Activated CD8-positive, alpha-beta memory T cell treated with anti-CD3 and anti-CD28 coated beads for 24 hours (primary cell): ENCODE data around the gene HGS.

ENCODE experiments used
- DNase-seq: peaks from one replicate; pipeline ENCODE4 v3.0.0-alpha.2; 2020

The HGS gene

GRCh38 chr17:81656118-81656743 lies 27.6 kb upstream of the HGS start, which contains the start of gene PDE6G:
Gene PDE6G (minus strand): TSS chr17:81656542. CDS start chr17:81653305, 3,237 bp downstream.
- DNase-seq = no peak

DNA sequence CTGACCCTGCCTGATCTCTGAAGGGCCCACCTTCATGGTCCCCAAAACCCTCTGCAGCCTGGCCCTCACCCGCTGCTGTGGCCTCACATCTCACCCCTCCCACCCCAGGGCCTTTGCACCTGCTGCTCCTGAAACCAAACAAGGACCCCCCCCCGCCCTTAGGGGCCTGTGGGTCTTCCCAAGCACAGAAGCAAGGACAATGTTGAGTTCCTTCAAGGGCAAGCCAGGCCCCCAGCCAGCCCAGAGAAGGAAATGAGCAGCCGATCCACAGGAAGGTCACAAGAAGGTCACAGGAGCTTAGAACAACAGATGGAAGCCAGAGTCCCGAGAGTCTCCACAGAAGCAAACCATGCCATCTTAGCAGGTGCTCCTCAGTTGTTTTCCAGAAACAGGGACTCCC lies 27.0 kb upstream of the HGS start:
- DNase-seq = no peak

DNA sequence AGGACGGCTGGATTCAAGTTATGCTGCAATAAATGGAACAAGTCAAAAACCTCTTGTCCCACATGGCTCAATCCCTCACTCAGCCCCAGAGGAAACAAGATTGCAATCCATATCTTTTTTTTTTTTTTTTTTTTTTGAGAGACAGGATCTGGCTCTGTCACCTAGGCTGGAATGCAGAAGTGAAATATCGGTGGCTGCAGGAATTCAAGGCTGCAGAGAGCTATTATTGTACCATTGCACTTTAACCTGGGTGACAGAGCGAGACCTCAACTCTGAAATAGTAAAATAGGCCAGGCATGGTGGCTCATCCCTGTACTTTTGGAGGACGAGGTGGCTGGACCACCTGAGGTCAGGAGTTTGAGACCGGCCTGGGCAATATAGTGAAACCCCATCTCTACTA lies 24.8 kb upstream of the HGS start:
- DNase-seq = no peak

DNA sequence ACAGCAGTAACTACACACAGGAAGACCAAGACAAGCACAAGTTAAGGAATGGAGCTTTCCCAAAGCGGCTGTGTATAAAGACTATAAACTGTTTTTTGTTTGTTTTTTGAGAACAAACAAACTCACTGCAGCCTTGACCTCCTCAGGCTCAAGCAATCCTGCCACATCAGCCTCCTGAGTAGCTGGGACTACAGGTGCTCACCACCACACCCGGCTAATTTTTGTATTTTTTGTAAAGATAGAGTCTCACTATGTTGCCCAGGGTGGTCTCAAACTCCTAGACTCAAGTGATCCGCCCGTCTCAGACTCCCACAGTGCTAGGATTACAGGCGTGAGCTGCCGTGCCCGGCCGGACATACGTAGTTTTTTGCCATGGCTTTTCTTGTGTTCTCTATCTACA lies 23.4 kb upstream of the HGS start:
- no peak for DNase-seq

GRCh38 chr17:81662002-81662401 lies 21.8 kb upstream of the HGS start:
- DNase-seq = no peak

DNA sequence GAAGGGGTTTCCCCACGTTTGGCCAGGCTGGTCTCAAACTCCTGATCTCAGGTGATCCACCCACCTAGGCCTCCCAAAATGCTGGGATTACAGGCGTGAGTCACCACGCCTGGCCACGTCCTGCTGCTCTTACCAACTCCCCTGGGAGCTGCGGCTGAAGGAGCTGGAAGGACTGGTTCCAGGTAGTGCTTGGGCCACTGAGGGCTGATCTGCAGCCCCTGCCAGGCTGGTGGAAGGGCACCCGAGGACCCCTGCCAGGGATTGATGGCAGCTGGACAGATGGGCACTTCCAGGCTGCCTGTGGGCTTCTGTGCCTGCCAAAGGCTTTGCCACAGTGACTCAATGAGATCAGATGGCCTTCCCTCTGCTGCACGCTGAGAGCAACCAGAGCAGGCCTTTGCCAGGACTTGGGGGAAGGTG lies 19.8 kb upstream of the HGS start:
- DNase-seq = peak; percentile 66

GRCh38 chr17:81665205-81666091 lies 18.4 kb upstream of the HGS start:
- DNase-seq = peak; percentile 88

DNA sequence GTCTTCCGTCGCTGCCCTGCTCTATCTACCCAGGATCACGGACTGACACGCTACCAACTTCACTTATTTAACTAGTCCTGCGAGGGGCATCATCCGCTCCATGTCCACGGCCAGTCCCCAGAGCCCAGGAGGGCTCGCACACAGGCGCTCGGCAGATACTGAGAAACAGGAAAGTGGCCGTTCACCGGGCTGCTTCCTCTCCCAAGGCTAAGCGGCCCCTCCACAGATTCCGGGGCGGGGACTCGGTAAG lies 17.8 kb upstream of the HGS start:
- no peak for DNase-seq

DNA sequence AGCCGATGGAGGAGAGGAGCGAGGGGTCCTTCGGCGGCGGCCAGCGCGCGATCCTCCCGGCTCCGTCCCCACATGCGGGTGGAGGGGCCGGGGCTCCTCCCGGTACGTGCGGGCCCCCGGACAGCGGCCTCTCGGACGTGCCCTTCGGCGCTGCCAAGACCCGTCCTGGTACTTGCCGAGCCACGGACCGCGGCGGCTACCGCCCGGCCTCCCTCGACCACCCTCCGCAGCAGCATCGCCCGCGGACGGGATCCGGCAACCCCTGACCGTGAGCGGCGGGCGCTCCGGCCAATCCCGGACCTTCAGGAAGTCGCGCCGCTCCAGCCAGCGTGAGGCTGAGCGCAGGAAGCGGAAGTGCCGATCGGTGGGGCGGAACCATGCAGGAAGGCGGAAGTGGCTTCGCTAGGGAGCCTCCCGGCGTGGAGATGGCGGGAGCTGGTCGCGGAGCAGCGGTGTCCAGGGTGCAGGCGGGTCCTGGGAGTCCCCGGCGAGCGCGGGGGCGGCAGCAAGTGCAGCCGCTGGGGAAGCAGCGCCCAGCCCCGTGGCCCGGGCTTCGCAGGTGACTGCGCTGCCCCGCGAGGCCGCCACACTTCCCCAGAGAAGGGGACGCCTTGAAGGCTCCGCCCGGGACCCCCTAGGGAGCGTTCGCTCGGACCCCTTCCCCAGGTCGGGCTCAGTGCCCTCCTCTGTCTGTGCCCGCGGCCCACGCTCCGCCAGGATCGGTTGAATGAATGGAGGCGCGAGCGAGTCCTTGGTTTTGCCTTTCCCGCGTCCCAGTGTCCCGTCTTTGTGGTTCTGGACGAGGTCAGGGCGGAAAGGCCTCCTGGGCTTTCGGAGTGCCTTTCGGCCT lies 17.2 kb upstream of the HGS start, which contains the start of the genes CCDC137 and OXLD1:
Gene CCDC137, plus strand, starts transcription at position 396 of the 850 bp plus-strand sequence. Its CDS starts 30 bp downstream, at position 426.
Gene OXLD1, minus strand, starts transcription at position 264 of the 850 bp plus-strand sequence. Its CDS starts 28 bp downstream, at position 236.
- peak; percentile 95 for DNase-seq

DNA sequence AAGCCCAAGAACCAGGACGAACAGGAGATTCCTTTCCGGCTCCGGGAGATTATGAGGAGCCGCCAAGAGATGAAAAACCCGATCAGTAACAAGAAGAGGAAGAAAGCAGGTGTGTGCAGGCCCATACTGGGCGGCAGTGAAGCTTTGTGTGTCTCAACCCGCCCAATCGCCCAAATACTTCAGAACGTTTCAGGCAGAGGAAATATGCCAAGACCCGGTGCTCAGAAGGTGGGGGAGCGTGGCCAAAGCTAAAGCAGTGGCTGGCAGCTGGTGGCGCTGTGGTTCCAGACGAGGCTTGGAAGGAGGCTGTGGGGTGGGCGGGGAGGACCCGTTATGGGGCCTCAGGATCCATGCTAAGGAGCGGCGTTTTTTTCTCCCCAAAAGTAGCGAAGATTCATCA lies 16.1 kb upstream of the HGS start:
- no peak for DNase-seq

- no peak for DNase-seq
These were observed 11.3 kb upstream of the HGS start for GRCh38 chr17:81672504-81672903.

- DNase-seq = no peak
These were observed 10.9 kb upstream of the HGS start for GRCh38 chr17:81672954-81673353.

DNA sequence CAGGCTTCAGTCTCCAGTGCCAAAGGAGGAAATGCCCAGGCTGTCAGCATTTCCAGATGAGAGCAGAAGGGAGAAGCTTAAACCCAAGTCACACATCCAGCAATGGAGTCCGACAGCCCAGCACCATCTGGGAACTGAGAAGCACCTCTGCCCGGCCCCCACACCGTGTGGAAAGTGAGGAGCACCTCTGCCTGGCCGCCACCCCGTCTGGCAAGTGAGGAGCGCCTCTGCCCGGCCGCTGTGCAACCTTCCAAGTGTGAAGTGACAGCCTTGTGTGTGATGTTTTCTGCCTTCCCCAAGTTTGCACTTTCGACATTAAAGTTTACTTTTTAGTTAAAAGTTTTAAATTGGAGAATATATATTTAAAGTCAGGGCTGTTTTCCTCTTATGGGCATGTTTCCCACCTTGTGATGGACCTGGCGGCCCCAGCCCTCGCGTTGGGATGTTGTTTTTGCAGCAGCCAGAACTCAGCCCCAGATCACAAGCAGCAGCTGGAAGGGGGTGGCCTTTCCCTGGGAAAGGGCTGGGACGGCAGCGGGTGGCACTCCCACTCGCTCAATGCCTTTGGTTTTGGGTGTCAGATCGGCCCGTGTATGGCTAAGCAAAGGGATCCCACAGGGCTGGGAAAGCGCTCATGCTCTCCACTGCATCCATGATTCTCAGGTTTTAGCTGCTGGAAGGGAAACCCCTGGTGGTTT lies 10.1 kb upstream of the HGS start:
- DNase-seq = no peak

- DNase-seq = peak; percentile 71
These were observed 8.1 kb upstream of the HGS start for GRCh38 chr17:81675515-81676221.

GRCh38 chr17:81676906-81677305 lies 6.9 kb upstream of the HGS start:
- DNase-seq = no peak

DNA sequence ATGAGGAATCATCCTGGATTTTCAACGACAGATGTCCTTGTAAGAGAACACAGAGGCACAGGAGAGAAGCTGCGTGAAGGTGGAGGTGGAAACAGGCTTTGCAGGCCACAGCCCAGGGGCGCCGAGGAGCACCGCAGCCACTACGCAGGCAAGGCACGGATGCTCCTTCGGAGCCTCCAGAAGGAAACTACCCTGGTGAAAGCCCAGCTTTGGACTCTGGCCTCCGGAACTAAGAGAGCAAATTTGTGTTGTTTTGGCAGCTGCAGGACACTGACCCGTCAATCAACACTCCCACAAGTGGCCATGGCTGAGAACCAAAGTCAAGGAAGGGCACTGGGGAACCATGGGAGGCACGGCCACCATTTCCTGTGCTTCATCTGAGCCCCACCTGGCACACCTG lies 3.7 kb upstream of the HGS start:
- DNase-seq = no peak

- DNase-seq = no peak
These were observed 2.1 kb upstream of the HGS start for GRCh38 chr17:81681672-81682071.

DNA sequence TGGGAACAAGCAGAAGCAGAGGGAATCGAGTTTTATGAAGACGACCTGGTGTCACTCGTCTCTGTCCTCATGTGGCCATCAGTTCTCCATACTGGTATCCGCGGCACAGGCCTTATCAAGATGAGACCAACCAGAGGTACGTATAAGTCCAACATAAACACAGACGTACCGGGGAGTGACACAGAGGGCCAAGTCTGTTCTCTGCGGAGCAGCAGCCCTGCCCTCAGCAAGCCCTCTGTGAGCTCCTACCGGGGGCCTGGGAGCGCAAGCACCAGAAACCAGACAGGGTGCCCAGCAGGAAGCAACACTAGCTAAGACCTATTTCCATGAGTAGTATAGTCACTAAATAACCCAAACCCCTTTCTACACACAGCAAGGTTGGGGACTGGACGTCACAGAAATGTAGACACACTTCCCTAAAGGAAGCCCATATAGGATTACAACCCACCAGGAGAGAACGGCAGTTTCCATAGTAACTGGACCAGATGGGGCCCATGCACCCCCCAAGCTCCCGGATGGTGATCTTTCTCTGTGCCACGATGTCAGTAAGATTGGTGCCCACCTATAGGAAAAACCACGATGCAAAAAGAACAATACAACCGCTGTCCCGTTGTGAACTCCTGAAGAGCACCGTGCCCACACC lies 1.1 kb upstream of the HGS start:
- DNase-seq = no peak

GRCh38 chr17:81683208-81683583 lies 615 bp upstream of the HGS start:
- no peak for DNase-seq

DNA sequence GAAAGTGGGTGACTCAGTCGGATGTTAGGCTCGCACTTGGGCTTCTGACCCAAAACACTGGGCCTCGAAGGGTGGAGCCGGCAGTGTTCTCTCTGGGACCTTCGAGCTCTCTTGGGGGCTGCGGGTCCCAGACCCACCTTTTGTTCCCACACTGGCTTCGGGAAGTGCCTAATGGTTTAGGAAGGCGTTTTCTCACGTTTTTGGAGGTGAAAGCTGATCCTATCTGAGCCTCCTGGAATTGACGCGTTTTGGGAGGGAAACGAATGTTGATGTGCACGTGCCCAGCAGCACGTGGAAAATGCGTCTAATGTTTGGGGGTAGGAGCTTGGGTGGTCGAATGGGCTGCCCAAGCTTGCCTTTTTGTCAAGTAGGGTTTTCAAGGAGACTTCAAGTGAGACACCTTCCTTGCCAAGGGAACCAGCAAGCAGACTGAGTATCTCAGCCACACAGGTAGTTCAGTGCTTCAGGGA lies 666 bp downstream of the HGS start:
- DNase-seq = peak; percentile 72

DNA sequence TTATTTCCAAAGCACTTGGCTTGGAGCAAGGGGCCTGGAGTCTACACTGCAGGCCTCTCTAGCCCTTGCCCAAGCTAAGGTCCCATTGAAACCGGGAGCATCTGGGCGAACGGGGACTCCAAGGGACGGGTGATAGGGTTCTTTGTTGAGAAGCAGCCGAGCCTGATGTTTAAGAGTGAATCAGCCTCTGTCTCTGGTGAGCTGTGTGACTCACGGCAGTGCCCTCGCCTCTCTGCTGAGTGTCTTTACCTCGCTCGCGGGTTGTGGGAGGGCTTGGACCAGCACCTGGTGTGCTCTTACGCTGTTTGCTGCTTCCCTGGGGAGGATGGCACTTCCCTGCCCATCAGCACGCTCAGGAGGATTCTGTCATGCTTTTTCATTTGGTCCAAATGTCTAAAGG lies 1.3 kb downstream of the HGS start:
- DNase-seq = peak; percentile 61

DNA sequence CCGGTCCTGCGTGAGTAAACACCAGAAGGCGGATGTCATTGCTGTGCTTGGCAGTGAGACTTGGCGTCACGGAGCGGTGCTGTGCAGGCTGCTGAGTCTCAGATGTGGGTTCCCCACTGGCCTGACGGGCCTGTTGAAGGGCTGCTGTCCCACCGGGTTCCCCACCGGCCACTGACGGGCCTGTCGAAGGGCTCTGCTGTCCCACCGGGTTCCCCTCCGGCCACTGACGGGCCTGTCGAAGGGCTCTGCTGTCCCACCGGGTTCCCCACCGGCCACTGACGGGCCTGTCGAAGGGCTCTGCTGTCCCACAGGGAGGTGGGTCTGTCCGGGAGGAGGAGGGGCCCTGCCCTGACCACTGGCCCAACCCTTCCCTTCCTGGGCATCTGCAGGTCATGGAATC lies 2.8 kb downstream of the HGS start:
- no peak for DNase-seq
